Gastroesophageal sphincter (tissue), 4 donors: ENCODE data around the gene DSN1. TPM values are rescaled to one million over a fixed set of nuclear protein-coding genes. Genes with fewer than 3 reads are reported as not detected.
A peak's percentile ranks its signal among the peaks of the same experiment; 100 is the strongest.

Experiments used
- ATAC-seq: fragments of 150-250 bp; one replicate; pipeline ENCODE4 v1.9.1; 2016; ENCODE audit warnings: mild to moderate bottlenecking, moderate library complexity
- H3K27ac ChIP-seq, 4 donors: fragments of 200-600 bp; sonication (generic) in 3 of 4; 1 replicate in 3 of 4; 2 replicates in 1 of 4; pipeline ENCODE4 v1.5.1; 2016 to 2019
- H3K27me3 ChIP-seq: fragments of 200-600 bp; sonication (generic); one replicate; pipeline ENCODE4 v1.5.1; 2019
- H3K36me3 ChIP-seq, 2 donors: fragments of 200-600 bp; sonication (generic); one replicate each; pipeline ENCODE4 v1.5.1; 2019; ENCODE audit warnings: control low read depth in 1 of 2
- H3K4me1 ChIP-seq, 3 donors: fragments of 200-600 bp; sonication (generic); 1 replicate in 2 of 3; 2 replicates in 1 of 3; pipeline ENCODE4 v1.5.1; 2016 to 2019; ENCODE audit warnings: control low read depth in 2 of 3
- H3K4me3 ChIP-seq, 2 donors: fragments of 200-600 bp; sonication (generic); one replicate each; pipeline ENCODE4 v1.5.1; 2019; ENCODE audit warnings: mild to moderate bottlenecking in 1 of 2, moderate library complexity in 1 of 2
- H3K9me3 ChIP-seq, 3 donors: fragments of 200-600 bp; sonication (generic); one replicate each; pipeline ENCODE4 v1.5.1; 2017 to 2019; ENCODE audit warnings: control low read depth in 2 of 3
- CTCF ChIP-seq, 4 experiments: fragments of 200-600 bp in 2 of 4; fragments of 450-650 bp in 2 of 4; sonication (generic) in 1 of 4; IDR thresholded peaks; one replicate each; pipeline ENCODE4 v1.5.1; 2017 to 2019; ENCODE audit warnings: antibody characterized with exemption in 4 of 4, mild to moderate bottlenecking in 2 of 4, moderate library complexity in 2 of 4
- EP300 ChIP-seq: sonication (generic); formaldehyde crosslinking; IDR thresholded peaks from one replicate; pipeline ENCODE4 v1.6.1; 2017; ENCODE audit warnings: antibody characterized with exemption, mild to moderate bottlenecking
- POLR2A ChIP-seq, 2 donors: fragments of 450-650 bp; IDR thresholded peaks; one replicate each; pipeline ENCODE4 v1.6.1; 2017; ENCODE audit warnings: antibody characterized with exemption in 2 of 2, mild to moderate bottlenecking in 2 of 2, moderate library complexity in 1 of 2
- POLR2AphosphoS5 ChIP-seq: sonication (generic); formaldehyde crosslinking; IDR thresholded peaks from one replicate; pipeline ENCODE4 v1.6.1; 2017; ENCODE audit warnings: antibody characterized with exemption
- WGBS, 2 donors: methylation state at CpG; one replicate each; pipeline ENCODE4 v1.1.5; 2018; ENCODE audit warnings: low coverage in 1 of 2; 5-methylcytosine and 5-hydroxymethylcytosine counted together
- total RNA-seq, 4 donors: library from RNA; depleted of rRNA; stranded (reverse); fragments of >200 nt; gene quantifications; one replicate each; pipeline ENCODE4 v1.1.0, GENCODE V29; 2016

The DSN1 gene
- total RNA-seq, 4 donors from 2014 or later, result 5.1 to 8.1 (median 6.0) TPM

GRCh38 chr20:36812594-36813463, 39.3 kb upstream of the DSN1 start:
- Histone ChIP-seq H3K4me1 (peaks cover 0 to 22% (median 0%) of the 10 kb centered on the region in 3 donors), H3K36me3 (peaks cover 0 to 97% of the 10 kb centered on the region in 2 donors), H3K9me3 (no peaks in the 10 kb centered on the region), H3K4me3 (no peak overlapping the region), H3K27me3 (no peaks in the 10 kb centered on the region), H3K27ac (no peak overlapping the region)
- no peak for ATAC-seq
- TF ChIP-seq POLR2A (IDR thresholded peaks at IDR 0.05) (no peak), CTCF (IDR thresholded peaks at IDR 0.05) (no peak), POLR2AphosphoS5 (no peak), EP300 (no peak)
- 82% methylated on average over 6 of the region's 14 CpGs; no CpG with 5 or more reads in 1 of the 2 donors for WGBS, 2 donors

DNA sequence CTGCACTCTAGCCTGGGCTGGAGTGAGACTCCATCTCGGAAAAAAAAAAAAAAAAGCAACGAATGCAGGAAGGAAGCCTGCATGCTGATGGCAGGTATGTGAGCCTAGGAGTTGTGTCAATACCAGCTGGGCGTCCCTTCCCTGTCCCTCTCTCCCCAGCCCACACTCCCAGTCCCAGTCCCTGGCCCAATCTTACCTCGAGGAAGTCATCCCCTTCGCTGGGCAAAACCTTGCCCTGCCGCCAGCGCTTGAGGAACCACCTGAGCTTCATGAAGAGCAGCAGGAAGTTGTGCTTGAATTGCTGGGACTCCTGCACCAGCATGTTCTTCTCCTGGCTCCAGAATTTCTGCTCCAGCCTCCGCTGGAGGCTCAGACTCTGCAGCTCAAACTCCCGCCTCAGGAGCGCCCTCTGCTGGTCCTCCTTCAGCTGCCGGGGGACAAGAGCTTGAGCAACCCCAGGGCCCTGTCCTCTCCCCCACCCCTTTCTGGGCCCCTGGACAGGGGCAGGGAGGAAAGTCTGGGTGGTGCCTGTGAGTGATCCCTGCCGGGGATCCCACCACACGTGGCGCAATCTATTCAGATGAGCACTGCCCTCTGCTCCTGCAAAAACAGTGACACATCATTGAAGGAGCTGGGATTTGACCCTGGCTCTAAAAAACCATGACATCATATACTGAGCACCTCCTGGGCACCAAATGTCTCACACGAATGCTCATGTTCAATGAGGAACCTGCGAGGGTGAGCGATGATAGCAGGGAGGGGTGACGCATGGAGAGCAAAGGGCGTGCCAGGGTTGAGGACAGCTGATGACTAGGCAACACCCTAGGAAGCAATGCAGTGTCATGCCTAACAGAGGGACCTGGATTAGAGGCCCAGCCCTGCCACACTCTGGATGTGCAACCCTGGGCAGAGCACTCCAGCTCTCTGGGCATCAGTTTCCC, 35.0 kb upstream of the DSN1 start:
- Histone ChIP-seq H3K4me3 (no peak overlapping the region), H3K36me3 (peaks cover 0 to 98% of the 10 kb centered on the region in 2 donors), H3K9me3 (no peaks in the 10 kb centered on the region), H3K27ac (no peak overlapping the region), H3K27me3 (no peaks in the 10 kb centered on the region), H3K4me1 (peaks cover 0 to 22% (median 0%) of the 10 kb centered on the region in 3 donors)
- no peak for TF ChIP-seq POLR2A (IDR thresholded peaks at IDR 0.05)
- TF ChIP-seq CTCF (IDR thresholded peaks at IDR 0.05), result peak in 3 of 4 experiments; percentile 51 to 72 (median 59)
- WGBS, 2 donors, result 73 to 88% methylated on average over 6 to 11 of the region's 19 CpGs
- ATAC-seq, result peak; percentile 61

GRCh38 chr20:36806049-36806448, 32.5 kb upstream of the DSN1 start:
- no peaks in the 10 kb centered on the region for H3K9me3 ChIP-seq
- peaks cover 0 to 100% of the 10 kb centered on the region in 2 donors for H3K36me3 ChIP-seq
- H3K4me1 ChIP-seq, result peaks cover 0 to 10% (median 0%) of the 10 kb centered on the region in 3 donors
- no peak for ATAC-seq
- H3K4me3 ChIP-seq, result no peak overlapping the region
- no peaks in the 10 kb centered on the region for H3K27me3 ChIP-seq
- no peak for TF ChIP-seq EP300
- no peak for TF ChIP-seq CTCF (IDR thresholded peaks at IDR 0.05)
- no peak for TF ChIP-seq POLR2A (IDR thresholded peaks at IDR 0.05)
- no peak for TF ChIP-seq POLR2AphosphoS5
- 94% methylated on average over 4 of the region's 5 CpGs for WGBS, 2 donors
- H3K27ac ChIP-seq, result no peak overlapping the region

GRCh38 chr20:36805396-36805795, 31.8 kb upstream of the DSN1 start:
- ATAC-seq, result no peak
- peaks cover 0 to 10% (median 0%) of the 10 kb centered on the region in 3 donors for H3K4me1 ChIP-seq
- no peaks in the 10 kb centered on the region for H3K9me3 ChIP-seq
- H3K36me3 ChIP-seq, result peaks cover 0 to 100% of the 10 kb centered on the region in 2 donors
- H3K4me3 ChIP-seq, result no peak overlapping the region
- no peaks in the 10 kb centered on the region for H3K27me3 ChIP-seq
- WGBS, 2 donors, result 100% methylated on average over 1 of the region's 1 CpG
- TF ChIP-seq EP300 (no peak), POLR2AphosphoS5 (no peak), CTCF (IDR thresholded peaks at IDR 0.05) (no peak), POLR2A (IDR thresholded peaks at IDR 0.05) (no peak)
- no peak overlapping the region for H3K27ac ChIP-seq
